ENCODE data around the gene ZDHHC18.

DNA sequence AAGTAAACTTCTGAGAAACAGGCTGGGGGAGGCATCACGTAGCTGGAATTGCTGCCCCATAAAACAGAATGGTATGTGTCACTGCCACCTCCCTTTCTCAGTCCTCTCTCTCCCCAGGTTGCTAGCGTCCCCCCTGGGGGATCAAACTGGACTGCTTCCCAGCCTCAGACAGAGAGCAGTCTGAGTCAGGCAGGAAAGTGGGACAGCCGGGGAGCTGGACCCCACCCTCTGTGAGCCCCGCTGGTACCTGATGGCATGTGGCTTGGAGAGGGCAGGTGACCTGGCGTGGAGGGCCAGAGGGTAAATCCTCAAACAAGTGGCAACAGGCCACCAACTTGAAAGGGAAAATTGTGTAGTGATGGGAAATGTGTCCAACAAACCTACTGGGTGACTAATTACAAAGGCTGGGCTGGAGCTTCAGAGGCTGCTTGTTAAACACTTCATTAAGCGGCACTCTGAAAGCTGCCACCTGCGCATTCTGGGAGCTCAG is 35.4 kb downstream of the ZDHHC18 start:
- no peak for TF ChIP-seq POLR2AphosphoS5 (IDR thresholded peaks at IDR 0.05; ENCODE audit: borderline replicate concordance, low read depth, low read length)
- TF ChIP-seq EZH2 (IDR thresholded peaks at IDR 0.05), result no peak
